SU-DHL-6 (cell line): ENCODE measurements around the gene ZBED5.

Experiments
- CTCF ChIP-seq: fragments of 200-600 bp; sonication (generic); IDR thresholded peaks from one replicate; pipeline ENCODE4 v1.5.1; 2017; ENCODE audit warnings: antibody characterized with exemption, mild to moderate bottlenecking, low read length, moderate library complexity; ENCODE audit not compliant: insufficient read depth, poor library complexity, severe bottlenecking
- EZH2phosphoT487 ChIP-seq: fragments of 200-600 bp; sonication (generic), shearing (Covaris generic); conservative IDR thresholded peaks from 2 replicates; pipeline ENCODE4 v1.6.1; 2018; ENCODE audit warnings: mild to moderate bottlenecking, antibody characterized with exemption, low read length, moderate library complexity, mixed read lengths

DNA sequence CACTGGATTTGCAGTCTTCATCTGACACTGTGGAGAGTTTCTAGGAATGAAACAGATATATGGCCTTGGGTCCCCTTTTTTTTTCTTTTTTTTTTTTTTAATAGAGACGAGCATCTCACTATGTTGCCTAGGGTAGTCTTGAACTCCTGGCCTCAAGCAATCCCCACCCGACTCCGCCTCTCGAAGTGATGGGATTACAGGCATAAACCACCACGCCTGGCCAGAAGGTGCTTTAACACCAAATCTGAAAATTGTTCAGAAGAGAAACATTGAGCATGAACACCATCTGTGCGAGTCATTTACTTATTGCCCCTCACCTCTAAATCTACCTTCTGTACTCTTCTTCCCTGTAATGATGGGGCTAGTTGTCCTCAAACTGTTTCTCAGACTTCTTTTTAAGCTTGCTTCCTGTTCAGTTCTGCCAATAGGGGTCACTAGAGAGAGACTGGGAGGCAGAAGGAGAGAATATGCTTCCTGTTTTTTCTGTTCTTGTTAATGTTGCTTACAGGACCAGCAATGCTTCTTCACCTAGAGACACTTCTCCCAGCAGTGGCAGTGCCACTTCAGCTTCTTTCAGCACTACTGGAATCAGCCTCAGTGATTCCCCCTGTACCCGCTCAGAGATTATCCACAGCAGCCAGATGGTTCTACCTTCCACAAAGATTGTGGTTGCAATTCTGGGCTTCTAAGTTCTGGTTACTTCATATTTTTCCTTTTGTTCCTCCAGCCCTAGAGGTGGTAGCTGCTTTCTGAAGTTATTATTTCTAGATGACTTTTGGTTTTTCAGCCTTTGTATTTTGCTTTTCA, 20.8 kb upstream of the ZBED5 start:
- TF ChIP-seq CTCF: peak; percentile 96
- TF ChIP-seq EZH2phosphoT487: no peak
